Uterus (tissue), 2 donors: ENCODE results near the gene MRPS7.

Experiments used
- POLR2A ChIP-seq, 2 donors: fragments of 450-650 bp; IDR thresholded peaks; one replicate each; pipeline ENCODE4 v1.6.1; 2016; ENCODE audit warnings: antibody characterized with exemption in 2 of 2, mild to moderate bottlenecking in 1 of 2, moderate library complexity in 1 of 2
- TF ChIP-seq, protein P1 (sequence below), 4 experiments: fragments of 200-600 bp in 2 of 4; fragments of 450-650 bp in 2 of 4; sonication (generic) in 2 of 4; IDR thresholded peaks; one replicate each; pipeline ENCODE4 v1.5.1; 2016 to 2019; ENCODE audit warnings: antibody characterized with exemption in 4 of 4, mild to moderate bottlenecking in 2 of 4, moderate library complexity in 1 of 4

DNA sequence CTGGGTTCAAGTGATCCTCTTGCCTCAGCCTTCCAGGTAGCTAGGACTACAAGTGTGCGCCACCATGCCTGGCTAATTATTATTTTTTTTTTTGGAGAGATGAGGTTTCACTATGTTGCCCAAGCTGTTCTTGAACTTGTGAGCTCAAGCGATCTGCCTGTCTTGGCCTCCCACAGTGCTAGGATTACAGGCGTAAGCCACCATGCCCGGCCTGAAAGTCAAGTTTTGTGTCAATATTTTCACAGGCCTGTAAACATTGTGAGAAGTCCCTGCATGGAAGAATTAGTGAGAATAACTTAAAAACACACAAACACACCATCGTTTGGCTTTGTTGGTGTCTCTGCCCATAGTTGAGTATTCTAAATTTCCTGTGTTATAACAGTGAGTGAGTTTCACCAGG lies 34.0 kb upstream of the MRPS7 start:
- TF ChIP-seq, protein P1, sequence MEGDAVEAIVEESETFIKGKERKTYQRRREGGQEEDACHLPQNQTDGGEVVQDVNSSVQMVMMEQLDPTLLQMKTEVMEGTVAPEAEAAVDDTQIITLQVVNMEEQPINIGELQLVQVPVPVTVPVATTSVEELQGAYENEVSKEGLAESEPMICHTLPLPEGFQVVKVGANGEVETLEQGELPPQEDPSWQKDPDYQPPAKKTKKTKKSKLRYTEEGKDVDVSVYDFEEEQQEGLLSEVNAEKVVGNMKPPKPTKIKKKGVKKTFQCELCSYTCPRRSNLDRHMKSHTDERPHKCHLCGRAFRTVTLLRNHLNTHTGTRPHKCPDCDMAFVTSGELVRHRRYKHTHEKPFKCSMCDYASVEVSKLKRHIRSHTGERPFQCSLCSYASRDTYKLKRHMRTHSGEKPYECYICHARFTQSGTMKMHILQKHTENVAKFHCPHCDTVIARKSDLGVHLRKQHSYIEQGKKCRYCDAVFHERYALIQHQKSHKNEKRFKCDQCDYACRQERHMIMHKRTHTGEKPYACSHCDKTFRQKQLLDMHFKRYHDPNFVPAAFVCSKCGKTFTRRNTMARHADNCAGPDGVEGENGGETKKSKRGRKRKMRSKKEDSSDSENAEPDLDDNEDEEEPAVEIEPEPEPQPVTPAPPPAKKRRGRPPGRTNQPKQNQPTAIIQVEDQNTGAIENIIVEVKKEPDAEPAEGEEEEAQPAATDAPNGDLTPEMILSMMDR (IDR thresholded peaks at IDR 0.05): no peak
- no peak for TF ChIP-seq POLR2A (IDR thresholded peaks at IDR 0.05)
